GM19035 (cell line): ENCODE results near the gene TNRC6C.

Experiments
- ATAC-seq: cut with Tn5 transposase; IDR thresholded peaks from one replicate; pipeline ENCODE4 v1.9.1; 2021; ENCODE audit not compliant: unreplicated experiment

The TNRC6C gene

DNA sequence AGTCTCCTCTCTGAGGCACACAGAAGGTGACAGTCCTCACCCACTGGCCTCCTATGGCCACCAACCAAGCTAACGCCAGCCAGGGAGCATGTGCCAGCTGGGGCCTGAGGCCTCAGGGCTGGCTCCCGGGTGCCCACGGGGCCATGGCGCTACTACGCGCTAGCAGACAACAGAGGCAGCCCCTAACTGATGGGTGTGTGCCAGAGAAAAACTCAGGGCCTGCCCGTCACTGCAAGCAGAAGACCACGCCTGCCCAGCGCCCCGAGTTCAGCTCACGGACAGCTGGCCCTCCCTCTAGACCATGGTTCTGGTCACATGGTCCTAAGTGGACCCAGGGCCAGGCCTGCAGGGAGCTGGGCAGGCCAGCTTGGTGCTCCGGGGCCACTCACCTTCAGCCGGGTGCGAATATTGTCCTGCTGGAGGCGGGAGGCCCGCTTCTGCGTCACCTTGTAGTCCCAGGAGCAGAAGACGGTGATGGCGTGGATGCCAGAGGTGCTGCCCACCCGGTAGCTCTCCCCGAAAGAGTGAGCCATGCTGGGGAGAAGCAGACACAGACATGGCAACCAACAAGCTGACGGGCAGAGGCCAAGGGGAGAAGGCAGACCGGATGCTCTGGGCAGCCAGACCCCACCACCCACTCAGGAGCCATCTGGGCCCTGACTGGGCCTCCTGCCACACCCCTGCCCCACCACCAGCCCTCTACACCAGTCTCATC is 163.9 kb downstream of the TNRC6C start:
- no peak for ATAC-seq

DNA sequence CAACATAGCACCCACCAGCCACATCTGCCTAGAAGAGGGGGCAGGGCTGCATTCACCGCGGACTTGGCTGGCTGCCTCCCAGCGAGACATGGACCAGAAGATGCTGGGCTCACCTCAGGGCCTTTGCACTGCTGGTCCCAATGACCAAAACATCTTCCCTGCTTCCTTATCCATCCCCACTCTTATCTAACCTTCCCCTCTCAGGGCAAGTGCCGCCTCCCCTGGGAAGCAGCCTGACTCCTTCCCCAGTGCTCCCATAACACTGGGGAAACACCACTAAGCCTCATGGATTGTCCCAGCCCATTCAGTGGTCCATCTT is 164.4 kb downstream of the TNRC6C start:
- ATAC-seq, result no peak

DNA sequence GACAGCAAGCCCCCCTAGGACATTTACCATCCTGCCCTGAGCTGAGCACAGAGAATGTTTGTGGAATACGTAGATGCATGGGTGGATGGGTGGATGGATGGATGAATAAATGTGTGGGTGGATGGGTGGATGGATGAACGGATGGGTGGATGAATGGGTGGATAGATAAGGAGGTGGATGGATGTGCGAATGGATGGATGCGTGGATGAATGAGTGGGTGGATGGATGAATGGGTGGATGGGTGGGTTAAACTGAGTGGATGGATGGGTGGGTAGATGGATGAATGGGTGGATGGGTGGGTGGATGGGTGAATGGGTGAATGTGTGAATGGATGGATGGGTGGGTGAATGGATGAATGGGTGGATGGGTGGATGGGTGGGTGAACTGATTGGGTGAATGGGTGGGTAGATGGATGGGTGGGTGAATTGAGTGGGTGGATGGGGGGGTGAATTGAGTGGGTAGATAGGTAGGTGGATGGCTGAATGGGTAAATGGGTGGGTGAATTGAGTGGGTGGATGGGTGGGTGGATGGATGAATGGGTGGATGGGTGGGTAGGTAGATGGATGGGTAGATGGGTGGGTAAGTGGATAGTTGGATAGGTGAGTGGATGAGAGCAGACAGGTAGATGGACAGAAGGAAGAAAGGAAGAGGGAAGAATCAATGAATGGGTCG is 164.9 kb downstream of the TNRC6C start:
- ATAC-seq, result no peak

DNA sequence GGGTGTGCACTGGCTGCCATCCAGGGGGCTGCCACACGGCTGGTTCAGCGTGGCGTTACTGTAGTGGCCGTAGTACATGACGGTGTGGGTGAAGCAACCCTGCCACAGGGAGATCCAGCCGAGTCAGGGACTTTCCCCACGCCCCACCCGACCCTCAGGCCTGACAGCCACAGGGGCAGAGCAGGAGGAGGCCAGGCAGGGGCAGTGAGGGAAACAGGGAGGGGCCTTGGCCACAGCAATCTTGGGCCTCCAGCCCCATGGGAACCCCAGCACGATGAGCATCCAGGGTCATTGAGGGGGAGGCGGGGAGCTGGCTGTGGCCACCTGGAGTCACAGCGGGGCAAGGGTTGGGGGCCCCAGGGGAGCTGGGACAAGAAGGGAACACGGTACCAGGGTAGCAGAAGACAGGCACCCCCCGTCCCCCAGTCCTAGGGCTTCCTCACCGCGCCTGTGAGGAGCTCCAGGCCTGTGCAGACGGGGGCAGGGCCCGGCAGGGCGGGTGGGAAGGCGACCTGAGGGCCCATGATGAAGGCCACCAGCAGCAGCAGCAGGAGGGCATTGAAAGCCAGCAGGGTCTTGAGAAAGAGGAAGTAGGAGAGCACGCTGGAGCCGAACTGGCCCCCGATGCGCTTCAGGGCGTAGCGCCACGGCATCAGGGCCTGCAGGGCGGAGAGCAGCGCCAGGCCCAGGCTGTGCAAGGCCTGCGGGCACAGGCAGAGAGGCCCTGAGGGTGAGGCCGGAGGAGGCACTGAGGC is 165.8 kb downstream of the TNRC6C start:
- no peak for ATAC-seq

DNA sequence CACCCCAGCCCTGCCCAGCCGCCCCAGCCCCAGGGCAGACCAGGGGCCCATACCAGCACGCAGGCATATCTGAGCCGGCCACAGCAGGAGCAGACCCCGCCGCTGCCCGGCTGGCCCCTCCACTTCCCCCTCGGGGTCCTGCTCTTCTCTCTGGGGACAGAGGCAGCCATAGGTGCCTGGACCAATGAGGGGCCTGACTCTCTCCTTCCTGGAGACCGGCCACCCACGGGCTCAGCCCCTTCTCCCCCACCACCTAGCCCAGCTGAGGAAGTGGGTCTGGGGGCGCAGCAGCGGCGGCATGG is 166.3 kb downstream of the TNRC6C start:
- ATAC-seq, result no peak

DNA sequence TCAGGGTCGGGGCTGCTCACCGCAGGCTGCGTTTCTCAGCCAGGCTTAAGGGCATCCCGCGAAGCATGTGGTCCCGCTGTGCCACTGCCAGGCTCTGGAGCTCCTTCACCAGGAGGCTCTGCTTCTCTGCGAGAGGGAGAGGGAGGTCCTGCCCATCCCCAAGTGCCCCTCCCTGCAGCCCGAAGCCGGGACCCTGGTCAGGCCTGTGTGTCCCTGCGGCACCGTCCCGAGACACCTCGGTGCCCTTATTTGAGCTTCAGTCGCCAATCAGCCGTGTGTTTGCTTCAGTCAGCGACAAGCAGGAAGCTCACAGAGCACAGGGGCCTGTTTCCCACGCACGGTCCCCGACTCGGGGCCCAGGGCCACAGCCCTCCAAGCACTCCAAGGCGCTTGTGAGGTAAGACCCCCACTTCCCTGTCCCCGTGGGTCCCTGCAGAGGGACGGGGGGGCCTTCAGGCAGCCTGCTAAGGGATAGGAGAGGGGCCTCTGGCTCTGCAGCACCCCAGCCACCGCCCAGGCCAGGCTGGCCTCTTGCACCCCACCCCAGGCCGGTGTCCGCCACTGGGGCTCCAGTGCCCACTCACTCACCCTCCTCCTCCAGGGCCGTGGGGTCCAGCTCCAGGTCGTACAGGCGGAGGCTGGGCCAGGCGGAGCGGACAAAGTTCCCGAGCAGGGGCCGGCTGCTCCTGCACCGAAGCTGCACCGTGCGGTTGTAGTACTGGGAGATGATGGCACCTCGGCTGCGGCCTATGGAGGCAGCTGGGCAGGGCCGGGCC is 166.8 kb downstream of the TNRC6C start:
- ATAC-seq, result no peak

DNA sequence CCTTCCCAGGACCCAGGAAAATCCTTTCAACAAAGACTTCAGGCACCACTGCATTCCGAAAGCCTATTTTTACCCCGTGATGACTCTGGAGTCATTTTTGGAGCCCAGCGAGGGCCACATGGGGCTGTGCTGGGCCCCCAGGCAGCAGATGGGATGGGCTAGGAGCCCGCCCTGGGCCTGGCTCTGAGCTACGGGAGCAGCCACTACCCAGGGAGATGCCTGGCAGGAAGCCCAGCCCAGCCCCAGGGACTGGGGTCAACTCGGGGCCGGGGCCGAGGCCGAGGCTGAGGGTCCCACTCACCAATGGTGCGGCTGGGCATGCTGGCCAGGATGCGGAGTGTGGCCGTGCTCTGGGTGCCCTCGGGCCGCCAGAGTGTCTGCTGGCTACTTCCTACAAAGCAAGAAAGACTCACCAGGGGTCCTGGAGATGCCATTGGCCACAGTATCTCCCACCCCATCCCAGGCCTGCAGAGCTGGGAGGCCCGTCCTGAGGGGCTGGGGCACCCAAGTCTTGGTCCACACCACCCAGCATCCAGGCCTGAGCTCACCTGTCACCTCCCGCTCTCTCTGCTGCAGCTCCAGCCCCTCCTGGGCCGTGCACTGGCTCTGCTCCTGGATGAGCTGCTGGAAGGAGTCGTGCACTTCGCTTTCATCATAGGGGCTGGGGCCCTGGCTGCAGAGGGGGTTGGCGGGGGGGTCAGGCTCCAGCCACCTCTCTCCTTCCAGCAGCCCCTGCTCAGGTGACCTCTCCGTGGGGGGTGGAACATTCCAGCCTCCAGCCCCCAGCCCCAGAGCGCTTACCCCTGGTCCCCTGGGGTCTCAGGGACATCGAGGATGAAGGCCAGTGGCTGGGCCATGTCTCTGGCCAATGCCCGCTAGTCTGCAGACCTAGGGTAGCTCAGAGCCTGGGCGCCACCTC is 167.7 kb downstream of the TNRC6C start:
- no peak for ATAC-seq

DNA sequence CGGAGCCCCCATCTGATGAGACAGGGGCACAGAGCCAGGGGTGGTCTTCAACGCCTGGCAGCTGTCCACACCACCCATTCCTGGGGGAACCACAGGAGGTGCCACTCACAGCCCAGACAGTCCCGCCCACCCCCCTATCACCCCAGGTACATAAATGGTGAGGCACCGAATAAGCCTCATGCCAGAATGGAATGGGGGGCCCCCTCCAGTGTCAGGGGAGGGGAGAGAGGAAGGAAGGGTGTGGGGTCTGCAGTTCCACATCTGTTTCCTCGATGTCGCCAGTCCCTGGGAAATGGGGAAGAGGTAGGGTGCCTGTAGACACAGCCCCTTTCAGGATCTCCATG is 168.4 kb downstream of the TNRC6C start:
- ATAC-seq, result no peak

DNA sequence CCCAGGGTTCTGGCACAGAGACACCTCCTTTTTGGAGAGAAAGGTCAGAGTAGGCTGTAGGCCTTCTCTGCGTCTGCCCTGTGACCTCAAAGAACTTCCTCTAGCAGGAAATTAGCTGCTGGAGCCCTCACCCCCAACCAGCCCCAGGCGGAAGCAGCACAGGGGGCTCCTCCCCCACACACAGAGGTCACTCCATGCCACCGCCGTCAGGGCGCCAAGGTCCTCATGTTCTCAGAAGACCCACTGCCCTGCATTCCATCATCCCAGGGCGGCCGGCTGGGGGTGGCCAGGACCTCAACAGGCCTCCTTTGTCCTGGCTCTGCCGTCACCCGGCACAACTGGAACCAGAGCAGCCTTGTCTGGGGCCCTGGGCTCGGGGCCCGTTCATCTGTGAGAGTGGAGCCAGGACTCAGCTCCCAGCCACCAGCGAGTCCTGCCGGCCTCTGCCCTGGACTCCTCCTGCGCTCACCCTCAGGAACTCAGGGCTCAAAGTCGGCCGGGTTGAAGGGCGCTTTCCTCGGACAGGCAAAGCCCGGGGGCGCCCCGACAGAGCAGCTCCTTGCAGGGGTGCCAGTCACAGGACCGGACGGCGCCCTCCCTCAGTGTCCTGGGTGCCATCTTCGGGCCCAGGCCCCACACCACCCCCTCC is 168.9 kb downstream of the TNRC6C start:
- ATAC-seq, result no peak

DNA sequence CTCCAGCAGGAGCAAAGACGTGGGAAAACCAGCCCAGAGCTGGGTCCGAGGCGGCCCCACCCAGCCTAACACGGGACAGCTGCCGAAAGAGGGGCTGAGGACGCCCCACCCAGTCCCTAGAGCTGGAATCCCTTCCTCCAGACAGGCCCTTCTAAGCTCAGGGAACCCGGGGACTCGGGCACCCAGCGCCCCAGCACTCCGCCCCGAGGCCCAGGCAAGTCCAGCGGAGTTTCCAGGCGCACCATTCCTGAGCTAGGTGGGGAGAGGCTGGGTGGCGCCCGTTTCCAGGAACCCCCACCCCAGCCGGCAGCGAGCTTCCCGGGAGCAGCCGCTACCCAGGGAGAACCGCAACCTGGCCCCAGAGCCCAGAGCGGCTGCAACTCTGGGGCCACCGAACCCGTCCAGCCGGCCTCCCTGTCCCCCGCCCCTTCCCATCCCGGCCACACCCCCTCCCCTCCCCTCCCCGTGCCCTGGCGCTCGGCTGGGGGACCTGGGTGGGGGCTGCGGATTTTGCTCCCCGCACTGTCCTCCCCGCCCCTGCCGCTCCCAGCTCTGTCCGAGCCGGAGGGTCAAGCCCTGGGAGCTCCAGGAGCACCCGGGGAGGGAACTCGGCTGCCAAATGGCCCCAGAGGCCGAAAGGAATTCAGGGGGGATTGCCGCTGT is 169.5 kb downstream of the TNRC6C start:
- no peak for ATAC-seq

DNA sequence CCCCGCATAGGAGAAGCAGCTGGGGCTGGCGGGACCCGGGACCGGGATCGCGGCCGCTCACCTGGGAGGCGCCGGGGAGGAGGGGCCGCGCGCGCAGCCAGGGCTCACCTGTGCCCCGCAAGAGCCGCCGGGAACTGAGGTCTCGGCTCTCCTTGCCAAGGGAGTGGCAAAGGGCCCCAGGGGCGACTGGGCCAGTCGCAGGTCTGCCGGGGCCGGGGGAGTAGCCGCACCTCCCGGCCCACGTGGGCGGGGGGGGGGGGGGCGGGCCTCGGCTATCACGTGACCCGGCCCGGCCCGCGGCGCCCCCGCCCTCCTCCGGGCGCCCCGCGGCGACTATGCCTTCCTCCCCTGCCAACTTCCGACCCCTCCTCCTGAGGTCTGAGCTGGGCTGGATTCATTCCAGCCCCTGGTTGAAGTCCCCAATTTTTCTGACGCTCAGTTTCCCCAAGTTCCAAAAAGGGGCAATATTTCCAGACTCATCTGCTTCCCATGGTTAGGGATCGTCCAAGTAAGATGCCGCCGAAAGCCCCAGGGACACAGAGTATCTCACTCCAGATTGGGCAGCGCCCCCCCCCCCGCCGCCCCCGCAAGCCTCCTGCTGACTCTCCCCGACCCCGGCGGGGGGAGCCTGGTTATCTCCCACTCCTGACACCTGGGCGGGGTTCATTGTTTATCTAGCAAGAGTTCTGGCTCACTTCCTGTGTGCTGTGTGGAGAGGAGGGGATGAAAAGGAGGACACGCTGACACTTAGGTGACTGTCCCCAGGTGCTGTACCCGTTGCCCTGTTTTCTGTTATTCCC is 170.2 kb downstream of the TNRC6C start, which contains the start of gene TMC6:
TSS of gene TMC6 (minus strand) at position 205 of the 800 bp plus-strand sequence. CDS start 1,923 bp downstream, outside the sequence.
- no peak for ATAC-seq

DNA sequence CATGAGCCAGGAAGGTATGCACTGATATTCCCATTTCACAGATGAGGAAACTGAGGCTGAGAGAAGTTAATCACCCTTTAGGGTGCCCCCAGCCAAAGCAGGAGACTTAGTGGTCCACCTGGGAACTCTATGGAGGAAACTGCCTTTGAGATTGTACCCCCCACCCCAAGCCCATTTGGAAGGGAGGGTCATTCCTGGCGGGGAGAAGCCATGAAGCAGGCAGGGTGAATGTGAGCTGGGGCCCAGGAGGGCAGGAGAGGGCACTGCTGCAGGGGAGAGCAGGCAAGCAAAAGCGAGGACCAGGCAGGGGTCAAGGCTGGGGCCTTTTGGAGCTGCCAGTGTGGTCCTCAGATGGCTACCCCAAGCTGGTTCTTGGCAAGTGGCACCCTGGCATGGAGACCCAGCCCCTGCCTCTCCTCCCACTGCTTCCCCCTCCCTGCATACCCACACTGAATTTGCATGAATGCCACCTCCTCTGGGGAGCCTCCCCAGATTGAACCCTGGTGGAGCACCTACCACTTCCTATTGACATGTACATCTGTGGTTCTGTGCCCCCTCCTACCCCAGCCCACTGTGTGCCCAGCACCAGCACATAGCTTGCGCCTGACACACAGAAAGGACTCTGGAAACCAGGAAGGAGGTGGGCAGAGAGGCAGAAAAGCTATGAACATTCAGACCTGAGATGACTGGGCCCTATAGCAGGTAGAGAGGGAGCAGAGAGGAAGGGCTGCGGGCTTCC is 171.0 kb downstream of the TNRC6C start:
- no peak for ATAC-seq

DNA sequence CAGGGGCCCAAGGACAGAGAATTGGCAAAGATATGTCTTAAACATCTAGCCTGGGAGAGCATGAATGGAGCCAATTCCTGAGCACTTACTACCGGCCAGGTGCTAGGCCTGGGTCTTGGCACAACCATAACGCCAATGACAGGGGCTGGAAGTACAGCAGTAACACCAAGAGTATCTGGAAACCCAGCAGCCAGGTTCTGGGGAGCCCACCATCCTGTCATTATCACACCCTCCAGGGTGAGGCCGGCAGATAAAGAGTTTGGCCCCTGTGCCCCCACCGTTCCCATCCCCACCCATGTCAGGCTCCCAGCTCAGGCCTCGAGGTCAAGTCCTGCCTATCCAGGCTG is 171.6 kb downstream of the TNRC6C start:
- no peak for ATAC-seq

DNA sequence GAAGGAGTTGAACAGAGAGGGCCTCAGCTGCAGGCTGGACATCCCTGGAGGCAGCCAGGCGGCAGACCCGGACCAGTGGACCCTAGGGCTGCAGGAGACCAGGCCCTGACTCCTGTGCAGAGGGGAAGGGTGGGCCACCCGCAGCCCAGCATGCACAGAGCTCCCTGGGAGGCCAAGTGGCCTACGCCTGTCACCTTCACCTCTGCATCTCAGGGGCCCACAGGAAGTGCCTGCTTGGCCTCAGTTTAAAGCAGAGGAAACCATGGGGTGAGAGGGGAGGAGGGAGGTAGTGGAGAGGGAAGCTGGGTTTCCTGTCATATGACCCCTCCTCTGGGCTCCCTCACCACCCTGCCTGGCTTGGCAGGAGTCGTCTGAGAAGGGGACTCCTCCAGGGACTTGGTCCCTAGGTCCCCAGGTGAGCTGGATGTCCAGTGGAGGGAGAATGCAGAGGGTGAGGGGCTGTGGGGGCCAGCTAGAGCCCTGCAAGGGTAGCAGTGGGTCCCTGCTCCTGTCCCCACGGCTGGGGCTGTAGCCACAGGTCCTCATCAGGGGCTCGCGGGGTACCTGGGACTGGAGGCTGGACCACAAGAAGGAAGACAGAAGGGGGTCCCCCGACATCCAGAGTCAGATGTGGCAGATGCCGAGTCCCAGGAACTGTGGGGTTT is 172.1 kb downstream of the TNRC6C start, which contains the start of gene TMC8:
TSS of gene TMC8 (plus strand) at position 335 of the 665 bp plus-strand sequence. CDS start 818 bp downstream, outside the sequence.
- no peak for ATAC-seq

DNA sequence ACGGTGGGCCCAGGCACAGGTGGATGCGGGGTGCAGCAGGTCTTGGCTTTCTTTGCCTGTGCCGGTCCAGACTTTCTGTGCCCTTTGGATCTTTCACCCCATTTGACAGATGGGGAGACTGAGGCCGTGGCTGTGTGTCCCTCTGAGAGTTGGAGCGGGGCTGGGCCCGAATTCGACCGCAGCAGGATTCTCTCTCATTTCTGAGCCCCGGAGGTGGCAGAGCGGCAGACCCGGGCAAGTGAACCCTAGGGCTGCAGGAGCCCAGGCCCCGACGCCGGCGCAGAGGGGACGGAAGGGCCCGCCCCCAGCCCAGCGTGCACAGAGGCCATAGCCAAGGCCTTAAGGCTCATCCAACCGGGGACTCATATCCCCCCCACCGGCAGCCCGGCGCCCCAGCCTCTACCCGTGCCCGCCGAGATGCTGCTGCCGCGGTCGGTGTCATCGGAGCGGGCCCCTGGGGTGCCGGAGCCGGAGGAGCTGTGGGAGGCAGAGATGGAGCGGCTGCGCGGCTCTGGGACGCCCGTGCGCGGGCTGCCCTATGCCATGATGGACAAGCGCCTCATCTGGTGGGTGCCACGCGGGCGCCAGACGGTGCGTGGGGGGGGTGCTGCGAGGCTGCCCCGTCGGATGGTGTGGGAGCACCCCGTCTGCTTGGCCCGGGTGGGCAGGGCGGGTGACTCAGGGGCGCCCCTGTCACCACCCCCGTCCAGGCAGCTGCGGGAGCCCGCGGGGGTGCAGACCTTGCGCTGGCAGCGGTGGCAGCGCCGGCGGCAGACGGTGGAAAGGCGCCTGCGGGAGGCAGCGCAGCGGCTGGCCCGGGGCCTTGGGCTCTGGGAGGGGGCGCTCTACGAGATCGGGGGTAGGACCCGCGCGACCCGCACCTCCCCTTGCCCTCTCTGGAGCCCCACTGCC is 172.9 kb downstream of the TNRC6C start:
- no peak for ATAC-seq

DNA sequence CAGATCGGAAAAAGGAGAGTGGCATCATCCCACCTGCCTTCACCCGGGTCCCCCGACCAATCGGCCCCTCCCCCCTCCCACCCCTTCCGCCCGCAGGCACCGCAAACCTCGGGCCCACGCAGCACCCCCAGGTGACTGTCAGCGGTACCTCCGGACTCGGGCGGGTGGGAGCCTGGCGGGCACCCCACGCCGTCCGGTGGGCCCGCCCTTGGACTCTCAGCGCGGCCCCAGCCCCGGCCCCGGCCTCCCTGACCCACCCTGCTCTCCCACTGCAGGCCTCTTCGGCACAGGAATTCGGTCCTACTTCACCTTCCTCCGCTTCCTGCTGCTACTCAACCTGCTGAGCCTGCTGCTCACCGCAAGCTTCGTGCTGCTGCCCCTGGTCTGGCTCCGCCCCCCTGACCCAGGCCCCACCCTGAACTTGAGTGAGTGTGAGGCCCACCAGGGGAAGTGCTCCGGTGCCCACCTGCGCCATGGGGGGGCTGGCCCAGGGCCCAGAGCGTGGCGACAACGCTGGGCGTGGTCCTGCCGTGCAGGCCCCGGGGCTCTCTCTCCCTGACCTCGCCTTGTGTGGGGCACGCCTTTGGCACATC is 173.7 kb downstream of the TNRC6C start:
- no peak for ATAC-seq
